H1 (cell line): ENCODE measurements around the gene RAB11FIP3. TPM values are rescaled to one million over a fixed set of nuclear protein-coding genes. Genes with fewer than 3 reads are reported as not detected.

ENCODE experiments used
- CHD1 ChIP-seq: IDR thresholded peaks from 2 replicates; pipeline ENCODE4 v1.6.1; 2012; ENCODE audit warnings: low read depth, low read length, improper control_type of control experiment
- CHD2 ChIP-seq: IDR thresholded peaks from 2 replicates; pipeline ENCODE4 v1.6.1; 2012; ENCODE audit warnings: low read length, improper control_type of control experiment
- MAX ChIP-seq: IDR thresholded peaks from 2 replicates; pipeline ENCODE4 v1.6.1; 2012; ENCODE audit warnings: inconsistent platforms
- POLR2AphosphoS5 ChIP-seq: IDR thresholded peaks from 2 replicates; pipeline ENCODE4 v1.6.1; 2011; ENCODE audit warnings: low read depth, low read length
- RXRA ChIP-seq: IDR thresholded peaks from 2 replicates; pipeline ENCODE4 v1.6.1; 2011; ENCODE audit warnings: low read depth, mild to moderate bottlenecking, low read length, moderate library complexity; ENCODE audit not compliant: insufficient read depth
- TEAD4 ChIP-seq: IDR thresholded peaks from 2 replicates; pipeline ENCODE4 v1.6.1; 2012; ENCODE audit warnings: low read depth, low read length, inconsistent platforms, mixed read lengths
- polyA plus RNA-seq, 7 experiments: library from polyadenylated mRNA; depleted of rRNA in 3 of 7; stranded (reverse) in 5 of 7; unstranded in 2 of 7; fragments of >200 nt in 5 of 7; fragments of 200-250 nt in 2 of 7; gene quantifications; 1 replicate in 5 of 7; 2 replicates in 1 of 7; 4 replicates in 1 of 7; pipeline versions ENCODE4 v1.2.1 to v1.2.3, GENCODE V29; 2011 to 2013; ENCODE audit warnings: missing spikeins in 2 of 7, mixed read lengths in 2 of 7
- total RNA-seq: library from RNA; stranded (reverse); fragmentation: NEBNext Ultra II Directional; extraction: Animal tissue kit (Norgen Biotek cat#: 25700); gene quantifications from 2 replicates; pipeline ENCODE4 v1.2.1, GENCODE V29; 2021

RAB11FIP3 gene
- total and polyA plus RNA-seq, 2 of the 8 experiments (the other 6 are each of a cell fraction or from before 2014, with no cell fraction given), result 9.3 to 35.2 TPM

- no peak for TF ChIP-seq POLR2AphosphoS5
- no peak for TF ChIP-seq RXRA
- TF ChIP-seq CHD2, result no peak
- no peak for TF ChIP-seq TEAD4
- TF ChIP-seq CHD1, result no peak
- no peak for TF ChIP-seq MAX
Observed at GRCh38 chr16:426906-427249, 1.4 kb downstream of the RAB11FIP3 start (continued).
